Mesothelial cell of epicardium (in vitro differentiated cells): ENCODE data around the gene CEP112. TPM values are rescaled to one million over a fixed set of nuclear protein-coding genes. Genes with fewer than 3 reads are reported as not detected.

ENCODE experiments used
- DNase-seq, 2 experiments: peaks; one replicate each; pipeline ENCODE4 v3.0.0; 2021; ENCODE audit warnings: low spot score in 2 of 2; ENCODE audit not compliant: unreplicated experiment in 2 of 2
- H3K27ac Mint-ChIP-seq: 2 replicates; pipeline ENCODE4 v1.8.0; 2021; ENCODE audit warnings: mixed read lengths
- H3K27me3 Mint-ChIP-seq: 2 replicates; pipeline ENCODE4 v1.8.0; 2021; ENCODE audit warnings: low read depth, mixed read lengths
- H3K36me3 Mint-ChIP-seq: 2 replicates; pipeline ENCODE4 v1.8.0; 2021; ENCODE audit warnings: mixed read lengths
- H3K4me1 Mint-ChIP-seq: 2 replicates; pipeline ENCODE4 v1.8.0; 2021; ENCODE audit warnings: mixed read lengths
- H3K4me3 Mint-ChIP-seq: 2 replicates; pipeline ENCODE4 v1.8.0; 2021; ENCODE audit warnings: mild to moderate bottlenecking, moderate library complexity, mixed read lengths
- H3K9me3 Mint-ChIP-seq: 2 replicates; pipeline ENCODE4 v1.8.0; 2021; ENCODE audit warnings: mixed read lengths
- CTCF ChIP-seq: fragments of 200-600 bp; sonication (generic); IDR thresholded peaks from one replicate; pipeline ENCODE4 v1.5.0; 2021; ENCODE audit warnings: antibody characterized with exemption; ENCODE audit not compliant: unreplicated experiment
- total RNA-seq: library from RNA; stranded (reverse); gene quantifications from 3 replicates; pipeline ENCODE4 v1.2.1, GENCODE V29; 2021

The CEP112 gene
- total RNA-seq, 1 donor from 2014 or later, result 24.0 TPM

- peak in 1 of 2 experiments; percentile 45 for DNase-seq
- no peaks in the 10 kb centered on the region for H3K9me3 Mint-ChIP-seq
- H3K27me3 Mint-ChIP-seq, result no peaks in the 10 kb centered on the region
- H3K27ac Mint-ChIP-seq, result peak overlapping the region; percentile 93
- peaks cover 33% of the 10 kb centered on the region for H3K4me1 Mint-ChIP-seq
- H3K36me3 Mint-ChIP-seq, result no peaks in the 10 kb centered on the region
- H3K4me3 Mint-ChIP-seq, result peak overlapping the region; percentile 54
- no peak for TF ChIP-seq CTCF
Measured at GRCh38 chr17:65593855-65594845, 597.8 kb downstream of the CEP112 start.

- peaks cover 42% of the 10 kb centered on the region for H3K4me1 Mint-ChIP-seq
- no peaks in the 10 kb centered on the region for H3K36me3 Mint-ChIP-seq
- no peaks in the 10 kb centered on the region for H3K9me3 Mint-ChIP-seq
- no peak for TF ChIP-seq CTCF
- no peaks in the 10 kb centered on the region for H3K27me3 Mint-ChIP-seq
- peak overlapping the region; percentile 93 for H3K27ac Mint-ChIP-seq
- DNase-seq, result no peak
- H3K4me3 Mint-ChIP-seq, result peak overlapping the region; percentile 54
Measured at GRCh38 chr17:65593092-65593854, 598.7 kb downstream of the CEP112 start.

GRCh38 chr17:65592125-65592965 lies 599.6 kb downstream of the CEP112 start:
- no peaks in the 10 kb centered on the region for H3K9me3 Mint-ChIP-seq
- no peak overlapping the region for H3K27ac Mint-ChIP-seq
- H3K4me3 Mint-ChIP-seq, result no peak overlapping the region
- H3K36me3 Mint-ChIP-seq, result no peaks in the 10 kb centered on the region
- H3K4me1 Mint-ChIP-seq, result peaks cover 50% of the 10 kb centered on the region
- no peaks in the 10 kb centered on the region for H3K27me3 Mint-ChIP-seq
- DNase-seq, result no peak
- no peak for TF ChIP-seq CTCF

- Mint-ChIP-seq H3K36me3 (no peaks in the 10 kb centered on the region), H3K4me1 (peaks cover 46% of the 10 kb centered on the region), H3K27me3 (no peaks in the 10 kb centered on the region), H3K27ac (no peak overlapping the region), H3K4me3 (no peak overlapping the region), H3K9me3 (no peaks in the 10 kb centered on the region)
- TF ChIP-seq CTCF, result no peak
- DNase-seq, result no peak
Measured at GRCh38 chr17:65589321-65589720, 602.6 kb downstream of the CEP112 start.

GRCh38 chr17:65588181-65588808 lies 603.6 kb downstream of the CEP112 start:
- Mint-ChIP-seq H3K4me3 (no peak overlapping the region), H3K36me3 (no peaks in the 10 kb centered on the region), H3K27ac (peak overlapping the region; percentile 77), H3K27me3 (no peaks in the 10 kb centered on the region), H3K9me3 (no peaks in the 10 kb centered on the region), H3K4me1 (peaks cover 36% of the 10 kb centered on the region)
- no peak for DNase-seq
- no peak for TF ChIP-seq CTCF
